Trophoblast cell (in vitro differentiated cells and primary cell): ENCODE measurements around the gene OR5B2.
"Not testable (repeated sequence)": the region's sequence is repeated elsewhere in the genome, so short reads cannot be mapped to it uniquely, and the experiment has no call there.

ENCODE experiments used
- DNase-seq, 2 donors: peaks; one replicate each; pipeline ENCODE4 v3.0.0-alpha.2; 2016
- H2AFZ ChIP-seq: 2 replicates; pipeline ENCODE4 v1.6.1; 2013; ENCODE audit warnings: low read length, moderate library complexity, mild to moderate bottlenecking; ENCODE audit not compliant: insufficient read depth, poor library complexity
- H2AK5ac ChIP-seq: 2 replicates; pipeline ENCODE4 v1.6.1; 2013; ENCODE audit warnings: mild to moderate bottlenecking, low read length
- H2BK120ac ChIP-seq: 2 replicates; pipeline ENCODE4 v1.6.1; 2013; ENCODE audit warnings: low read length, mild to moderate bottlenecking, moderate library complexity; ENCODE audit not compliant: insufficient read depth, poor library complexity
- H2BK12ac ChIP-seq: 2 replicates; pipeline ENCODE4 v1.6.1; 2013; ENCODE audit warnings: mild to moderate bottlenecking, low read length, moderate library complexity
- H2BK5ac ChIP-seq: 2 replicates; pipeline ENCODE4 v1.6.1; 2013; ENCODE audit warnings: low read length, low read depth, moderate library complexity, mild to moderate bottlenecking; ENCODE audit not compliant: poor library complexity
- H3K14ac ChIP-seq: 2 replicates; pipeline ENCODE4 v1.6.1; 2013; ENCODE audit warnings: mild to moderate bottlenecking, low read length
- H3K18ac ChIP-seq: 2 replicates; pipeline ENCODE4 v1.6.1; 2013; ENCODE audit warnings: mild to moderate bottlenecking, low read length
- H3K23ac ChIP-seq: 2 replicates; pipeline ENCODE4 v1.6.1; 2013; ENCODE audit warnings: low read length
- H3K27ac ChIP-seq: 2 replicates; pipeline ENCODE4 v1.5.1; 2013; ENCODE audit warnings: low read depth, mild to moderate bottlenecking, inconsistent platforms, low read length, moderate library complexity
- H3K27me3 ChIP-seq: 2 replicates; pipeline ENCODE4 v1.6.1; 2013; ENCODE audit warnings: inconsistent platforms, mild to moderate bottlenecking, low read length, moderate library complexity; ENCODE audit not compliant: insufficient read depth
- H3K36me3 ChIP-seq, 2 experiments: 1 replicate in 1 of 2; 2 replicates in 1 of 2; pipeline ENCODE4 v1.6.1; 2013; ENCODE audit warnings: low read length in 2 of 2, mild to moderate bottlenecking in 2 of 2, moderate library complexity in 1 of 2; ENCODE audit not compliant: insufficient read depth in 2 of 2, control insufficient read depth in 1 of 2
- H3K4ac ChIP-seq: 2 replicates; pipeline ENCODE4 v1.6.1; 2013; ENCODE audit warnings: low read depth, mild to moderate bottlenecking, low read length, moderate library complexity
- H3K4me1 ChIP-seq, 2 experiments: 1 replicate in 1 of 2; 2 replicates in 1 of 2; pipeline ENCODE4 v1.6.1; 2013; ENCODE audit warnings: low read length in 2 of 2, mild to moderate bottlenecking in 2 of 2, moderate library complexity in 1 of 2; ENCODE audit not compliant: insufficient read depth in 2 of 2, control insufficient read depth in 1 of 2
- H3K4me2 ChIP-seq: 2 replicates; pipeline ENCODE4 v1.6.1; 2013; ENCODE audit warnings: inconsistent platforms, mild to moderate bottlenecking, low read length, moderate library complexity
- H3K4me3 ChIP-seq: 2 replicates; pipeline ENCODE4 v1.5.1; 2013; ENCODE audit warnings: mild to moderate bottlenecking, low read depth, low read length, inconsistent platforms
- H3K79me1 ChIP-seq: one replicate; pipeline ENCODE4 v1.6.1; 2013; ENCODE audit warnings: low read length
- H3K79me2 ChIP-seq: 2 replicates; pipeline ENCODE4 v1.6.1; 2013; ENCODE audit warnings: low read length, mild to moderate bottlenecking; ENCODE audit not compliant: control insufficient read depth, insufficient read depth, poor library complexity
- H3K9ac ChIP-seq: 2 replicates; pipeline ENCODE4 v1.6.1; 2013; ENCODE audit warnings: mild to moderate bottlenecking, low read length
- H3K9me3 ChIP-seq: 2 replicates; pipeline ENCODE4 v1.6.1; 2013; ENCODE audit warnings: low read depth, mild to moderate bottlenecking, control low read depth, inconsistent platforms, low read length; ENCODE audit not compliant: insufficient read depth
- H4K12ac ChIP-seq: 2 replicates; pipeline ENCODE4 v1.6.1; 2013; ENCODE audit warnings: low read depth, mild to moderate bottlenecking, low read length, moderate library complexity
- H4K8ac ChIP-seq: 2 replicates; pipeline ENCODE4 v1.6.1; 2013; ENCODE audit warnings: low read depth, mild to moderate bottlenecking, low read length, moderate library complexity
- H4K91ac ChIP-seq: one replicate; pipeline ENCODE4 v1.6.1; 2013; ENCODE audit warnings: low read depth, mild to moderate bottlenecking, low read length, moderate library complexity
- WGBS: extraction: QIAGEN DNeasy Blood & Tissue Kit; methylation state at CpG from one replicate; pipeline ENCODE4 v1.1.7; 2013; ENCODE audit warnings: missing lambda C conversion rate; ENCODE audit not compliant: insufficient read length, insufficient coverage; ENCODE audit errors: extremely low coverage; 5-methylcytosine and 5-hydroxymethylcytosine counted together

OR5B2 gene

DNA sequence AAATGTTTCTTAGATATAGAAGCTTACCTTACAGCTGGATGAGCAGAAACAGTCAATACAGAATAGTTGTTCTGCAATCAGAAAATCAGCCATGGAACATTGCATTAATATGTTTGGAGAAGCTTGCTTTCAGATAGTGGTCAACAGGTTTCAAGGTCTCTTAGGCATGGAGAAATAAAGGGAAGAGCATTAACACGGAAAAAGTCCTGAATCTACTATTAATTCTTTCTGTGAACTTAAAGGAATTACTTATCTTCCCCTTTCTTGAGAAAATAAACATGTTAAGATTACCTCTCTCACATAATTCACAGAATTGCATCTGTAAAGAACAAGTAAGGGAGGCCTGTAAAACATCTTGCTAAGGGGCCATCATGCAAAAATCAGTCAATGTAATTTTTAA, 21.1 kb downstream of the OR5B2 start, which contains the start of gene OR5B3:
OR5B3 (minus strand) TSS at position 101 of the 400 bp plus-strand sequence. CDS start 3,465 bp downstream, outside the sequence.
- Histone ChIP-seq H3K4me2 (no peak within 1 kb of the TSS), H2BK120ac (no peak within 1 kb of the TSS), H3K27ac (no peak within 1 kb of the TSS), H2AFZ (no peak within 1 kb of the TSS), H2BK12ac (no peak within 1 kb of the TSS), H3K18ac (no peak within 1 kb of the TSS), H3K9me3 (no peaks in the 10 kb centered on the region), H3K9ac (no peak within 1 kb of the TSS), H3K4ac (no peak within 1 kb of the TSS), H3K79me1 (no peaks in the 10 kb centered on the region), H3K4me3 (no peak within 1 kb of the TSS), H4K91ac (no peak within 1 kb of the TSS), H2AK5ac (no peak within 1 kb of the TSS), H3K14ac (no peak within 1 kb of the TSS), H2BK5ac (no peak within 1 kb of the TSS), H4K12ac (no peak within 1 kb of the TSS), H3K23ac (no peak within 1 kb of the TSS), H3K27me3 (no peaks in the 10 kb centered on the region), H3K79me2 (no peaks in the 10 kb centered on the region), H3K36me3 (no peaks in the 10 kb centered on the region), H3K4me1 (no peaks in the 10 kb centered on the region), H4K8ac (no peak within 1 kb of the TSS)
- no peak for DNase-seq
- no CpG with 5 or more reads among the region's 1 CpG for whole genome bisulfite sequencing

- H3K18ac ChIP-seq, H3K36me3 ChIP-seq, H2AFZ ChIP-seq, H3K14ac ChIP-seq, H3K9me3 ChIP-seq, H4K8ac ChIP-seq, H3K23ac ChIP-seq, H3K4ac ChIP-seq, H3K27ac ChIP-seq, H3K9ac ChIP-seq, H3K4me2 ChIP-seq, H3K4me1 ChIP-seq, H2BK120ac ChIP-seq, H3K79me2 ChIP-seq, H3K4me3 ChIP-seq, H3K27me3 ChIP-seq, H2BK12ac ChIP-seq, H4K91ac ChIP-seq, DNase-seq, H2AK5ac ChIP-seq, H4K12ac ChIP-seq, H3K79me1 ChIP-seq, H2BK5ac ChIP-seq: not testable (repeated sequence)
- no CpG with 5 or more reads among the region's 2 CpGs for WGBS
These were observed 28.3 kb downstream of the OR5B2 start for GRCh38 chr11:58399622-58400021.

DNA sequence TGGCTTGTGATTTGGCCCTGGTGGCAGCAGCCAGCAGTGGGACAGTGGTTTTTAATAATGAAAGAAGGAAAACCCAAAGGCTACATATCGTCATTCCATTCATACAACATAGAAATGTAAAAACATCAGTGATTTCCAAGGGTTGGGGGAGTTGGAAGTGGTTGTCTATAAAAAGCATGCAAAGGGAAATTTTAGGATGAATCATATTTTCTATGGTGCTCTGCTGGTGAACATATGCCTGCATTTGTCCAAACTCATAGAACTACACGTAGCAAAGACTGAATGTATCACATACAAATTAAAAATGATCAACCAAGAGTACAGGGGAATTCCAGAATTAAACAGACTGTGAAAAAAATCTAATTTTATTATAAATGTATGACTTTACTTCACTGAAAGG, 32.3 kb downstream of the OR5B2 start:
- DNase-seq, result no peak
- no CpG with 5 or more reads among the region's 2 CpGs for WGBS
- no peak overlapping the region for H2BK120ac ChIP-seq
- H4K91ac ChIP-seq, result no peak overlapping the region
- H2AK5ac ChIP-seq, result no peak overlapping the region
- peaks cover 3% of the 10 kb centered on the region for H3K79me1 ChIP-seq
- no peak overlapping the region for H3K18ac ChIP-seq
- no peak overlapping the region for H3K27ac ChIP-seq
- no peak overlapping the region for H3K9ac ChIP-seq
- no peak overlapping the region for H4K8ac ChIP-seq
- H3K9me3 ChIP-seq, result peaks cover 3% of the 10 kb centered on the region
- H2BK12ac ChIP-seq, result no peak overlapping the region
- H3K36me3 ChIP-seq, result no peaks in the 10 kb centered on the region
- H3K4me1 ChIP-seq, result peaks cover 2 to 3% of the 10 kb centered on the region in 2 experiments
- H2BK5ac ChIP-seq, result no peak overlapping the region
- no peak overlapping the region for H4K12ac ChIP-seq
- H2AFZ ChIP-seq, result no peak overlapping the region
- peak overlapping the region; percentile 14 for H3K4me3 ChIP-seq
- H3K4me2 ChIP-seq, result no peak overlapping the region
- no peak overlapping the region for H3K23ac ChIP-seq
- no peak overlapping the region for H3K14ac ChIP-seq
- no peaks in the 10 kb centered on the region for H3K79me2 ChIP-seq
- H3K27me3 ChIP-seq, result no peaks in the 10 kb centered on the region
- H3K4ac ChIP-seq, result no peak overlapping the region

GRCh38 chr11:58394195-58394594, 33.7 kb downstream of the OR5B2 start:
- no peak overlapping the region for H3K18ac ChIP-seq
- H2BK12ac ChIP-seq, result no peak overlapping the region
- no peak overlapping the region for H2AK5ac ChIP-seq
- no peak overlapping the region for H4K8ac ChIP-seq
- no peak overlapping the region for H2BK5ac ChIP-seq
- H3K9me3 ChIP-seq, result peaks cover 3% of the 10 kb centered on the region
- H3K36me3 ChIP-seq, result no peaks in the 10 kb centered on the region
- H4K12ac ChIP-seq, result no peak overlapping the region
- H3K27me3 ChIP-seq, result no peaks in the 10 kb centered on the region
- H3K79me1 ChIP-seq, result peaks cover 3% of the 10 kb centered on the region
- H3K4ac ChIP-seq, result no peak overlapping the region
- no peak overlapping the region for H2BK120ac ChIP-seq
- H3K27ac ChIP-seq, result peak overlapping the region; percentile 80
- H3K4me3 ChIP-seq, result no peak overlapping the region
- DNase-seq, result peak; percentile 59 to 95
- H3K14ac ChIP-seq, result no peak overlapping the region
- no peak overlapping the region for H2AFZ ChIP-seq
- no peak overlapping the region for H3K9ac ChIP-seq
- H4K91ac ChIP-seq, result no peak overlapping the region
- peaks cover 2 to 3% of the 10 kb centered on the region in 2 experiments for H3K4me1 ChIP-seq
- peak overlapping the region; percentile 36 for H3K4me2 ChIP-seq
- no peaks in the 10 kb centered on the region for H3K79me2 ChIP-seq
- H3K23ac ChIP-seq, result no peak overlapping the region
